Thyroid gland (tissue), 4 donors: Measurements from ENCODE around the gene THBS3. TPM values are rescaled to one million over a fixed set of nuclear protein-coding genes. Genes with fewer than 3 reads are reported as not detected.
"Not testable (repeated sequence)": the region's sequence is repeated elsewhere in the genome, so short reads cannot be mapped to it uniquely, and the experiment has no call there.

Experiments
- DNase-seq, 2 donors: peaks; one replicate each; pipeline ENCODE4 v3.0.0-alpha.2; 2019
- H3K27ac ChIP-seq, 3 donors: fragments of 200-600 bp; sonication (generic); 1 replicate in 2 of 3; 2 replicates in 1 of 3; pipeline ENCODE4 v1.5.1; 2016 to 2019; ENCODE audit warnings: mild to moderate bottlenecking in 1 of 3, moderate library complexity in 1 of 3
- H3K27me3 ChIP-seq: fragments of 200-600 bp; sonication (generic); one replicate; pipeline ENCODE4 v1.5.1; 2019
- H3K36me3 ChIP-seq, 2 donors: fragments of 200-600 bp; sonication (generic); one replicate each; pipeline ENCODE4 v1.5.1; 2016 to 2019
- H3K4me1 ChIP-seq, 2 donors: fragments of 200-600 bp; sonication (generic); one replicate each; pipeline ENCODE4 v1.5.1; 2017 to 2019
- H3K4me3 ChIP-seq, 3 donors: fragments of 200-600 bp; sonication (generic); replicated peaks in 1 of 3; 1 replicate in 2 of 3; 2 replicates in 1 of 3; pipeline ENCODE4 v1.5.1; 2016; ENCODE audit warnings: mild to moderate bottlenecking in 1 of 3
- H3K9me3 ChIP-seq: fragments of 200-600 bp; sonication (generic); one replicate; pipeline ENCODE4 v1.5.1; 2017
- CTCF ChIP-seq, 6 experiments: fragments of 200-600 bp in 3 of 6; fragments of 450-650 bp in 3 of 6; sonication (generic) in 3 of 6; IDR thresholded peaks; one replicate each; pipeline ENCODE4 v1.5.1; 2016 to 2019; ENCODE audit warnings: antibody characterized with exemption in 6 of 6, mild to moderate bottlenecking in 2 of 6, inconsistent platforms in 1 of 6, moderate library complexity in 1 of 6
- POLR2A ChIP-seq, 2 donors: fragments of 450-650 bp; IDR thresholded peaks; one replicate each; pipeline ENCODE4 v1.6.1; 2017; ENCODE audit warnings: antibody characterized with exemption in 2 of 2, mild to moderate bottlenecking in 2 of 2, moderate library complexity in 1 of 2
- WGBS, 2 donors: methylation state at CpG; one replicate each; pipeline ENCODE4 v1.1.5; 2017; 5-methylcytosine and 5-hydroxymethylcytosine counted together
- intact Hi-C: fragments of 100-400 bp; cut with DNase I; formaldehyde crosslinking; loops from one replicate; pipeline ENCODE4 v1.15.1; 2023
- microRNA counts, 2 donors: library from miRNA; unstranded; fragments of <30 nt; microRNA quantifications; one replicate each; lab custom pipeline; 2016 to 2017
- small RNA-seq: library from RNA; depleted of rRNA; stranded (forward); fragments of <200 nt; gene quantifications from one replicate; pipeline ENCODE3, GENCODE V24; 2016
- total RNA-seq, 4 donors: library from RNA; depleted of rRNA; stranded (reverse); fragments of >200 nt; gene quantifications; one replicate each; pipeline ENCODE4 v1.2.3, GENCODE V29; 2016

THBS3 gene
- total RNA-seq, 4 donors from 2014 or later = 8.5 to 25.7 (median 18.2) TPM

DNA sequence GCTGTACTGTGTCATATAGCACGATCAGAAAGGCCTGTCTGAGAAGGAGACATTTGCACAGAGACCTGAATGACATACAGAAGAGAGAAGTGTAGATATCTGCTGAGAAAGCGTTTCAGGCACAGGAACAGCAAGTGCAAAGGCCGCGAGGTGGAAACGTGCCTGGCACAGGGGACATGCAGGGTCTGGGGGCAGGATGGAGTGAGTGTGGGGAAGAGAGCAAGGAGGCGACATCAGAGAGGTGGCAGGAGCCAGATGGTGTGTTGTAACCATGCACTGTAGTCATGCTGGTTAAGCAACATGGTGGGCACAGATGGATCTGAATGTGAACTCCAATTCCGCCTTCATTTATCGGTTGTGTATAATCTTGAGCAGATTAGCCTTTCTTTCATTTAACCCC, 47.6 kb downstream of the THBS3 start:
- Histone ChIP-seq H3K27ac (no peak overlapping the region), H3K36me3 (no peaks in the 10 kb centered on the region), H3K4me1 (no peaks in the 10 kb centered on the region), H3K4me3 (no peak overlapping the region), H3K27me3 (no peaks in the 10 kb centered on the region), H3K9me3 (no peaks in the 10 kb centered on the region)
- 84% methylated on average over 8 of the region's 8 CpGs for WGBS, 2 donors
- intact Hi-C loops = no loop called here
- DNase-seq = no peak
- TF ChIP-seq CTCF (IDR thresholded peaks at IDR 0.05) = no peak

- no peaks in the 10 kb centered on the region for H3K36me3 ChIP-seq
- no peak overlapping the region for H3K27ac ChIP-seq
- H3K4me3 ChIP-seq = no peak overlapping the region
- no peak for DNase-seq
- no peaks in the 10 kb centered on the region for H3K4me1 ChIP-seq
- no peaks in the 10 kb centered on the region for H3K9me3 ChIP-seq
- no peaks in the 10 kb centered on the region for H3K27me3 ChIP-seq
- WGBS, 2 donors = 84 to 87% methylated on average over 1 of the region's 1 CpG
- no peak for TF ChIP-seq POLR2A (IDR thresholded peaks at IDR 0.05)
- no peak for TF ChIP-seq CTCF (IDR thresholded peaks at IDR 0.05)
- intact Hi-C loops = loop anchor here (5.0 kb wide), 1 partner anchor 52 kb away; no protein-coding TSS in a partner anchor
These were observed 48.7 kb downstream of the THBS3 start for GRCh38 chr1:155158991-155159390.

GRCh38 chr1:155155996-155156643, 51.6 kb downstream of the THBS3 start:
- not testable (repeated sequence) for H3K4me3 ChIP-seq, H3K4me1 ChIP-seq, H3K27me3 ChIP-seq, H3K27ac ChIP-seq, DNase-seq, H3K9me3 ChIP-seq, H3K36me3 ChIP-seq
- WGBS, 2 donors = 67 to 77% methylated on average over 3 of the region's 3 CpGs
- intact Hi-C loops = loop anchor here (5.0 kb wide), 1 partner anchor 49 kb away; no protein-coding TSS in a partner anchor

MicroRNAs encoded within 50 kb of the gene (microRNA counts, 767-probe panel; counts per million panel counts)
- 0 counts per million in 2 donors for microRNA hsa-miR-92b-3p (lab: Ali Mortazavi, UCI)

Small RNA genes lying within 50 kb of the gene (small RNA-seq; reads per million reads assigned to genes)
- not detected for gene HMGN2P18

Other genes with a start within 250 kb of the THBS3 start
- gene PYGO2, start 246.1 kb downstream of the THBS3 start, total RNA-seq = 10 to 100 TPM; 28.6 to 48.3 (median 42.9) TPM
- 100 to 1,000 TPM; 108 to 168 (median 123) TPM for gene SHC1, start 237.2 kb downstream of the THBS3 start, total RNA-seq
- 10 to 100 TPM; 14.3 to 29.5 (median 22.6) TPM for gene CKS1B, start 233.2 kb downstream of the THBS3 start, total RNA-seq
- gene FLAD1, start 224.6 kb downstream of the THBS3 start, total RNA-seq = 10 to 100 TPM; 24.1 to 39.3 (median 31.1) TPM
- not detected for gene LENEP, start 214.3 kb downstream of the THBS3 start, total RNA-seq
- 10 to 100 TPM; 35.7 to 89.8 (median 47.3) TPM for gene ZBTB7B, start 205.1 kb downstream of the THBS3 start, total RNA-seq
- gene DCST2, start 174.1 kb downstream of the THBS3 start, total RNA-seq = 1 to 10 TPM in 1 of 4 donors, under 1 TPM in 2, not detected in 1; 0.33 to 4.2 (median 0.50) TPM
- under 1 TPM in 1 of 4 donors, not detected in 3; 0.24 TPM for gene DCST1, start 174.1 kb downstream of the THBS3 start, total RNA-seq
- gene ADAM15, start 156.6 kb downstream of the THBS3 start, total RNA-seq = 10 to 100 TPM; 51.3 to 75.5 (median 65.6) TPM
- gene EFNA4, start 144.2 kb downstream of the THBS3 start, total RNA-seq = 10 to 100 TPM in 2 of 4 donors, 1 to 10 TPM in 2; 7.5 to 13.1 (median 9.9) TPM
- gene EFNA3, start 129.1 kb downstream of the THBS3 start, total RNA-seq = 1 to 10 TPM; 1.2 to 2.9 (median 2.0) TPM
- 100 to 1,000 TPM in 1 of 4 donors, 10 to 100 TPM in 3; 56.1 to 129 (median 83.1) TPM for gene EFNA1, start 80.0 kb downstream of the THBS3 start, total RNA-seq
- gene SLC50A1, start 72.0 kb downstream of the THBS3 start, total RNA-seq = 10 to 100 TPM; 30.9 to 42.2 (median 32.7) TPM
- gene DPM3, start 67.4 kb downstream of the THBS3 start, total RNA-seq = 100 to 1,000 TPM in 2 of 4 donors, 10 to 100 TPM in 2; 43.3 to 154 (median 94.8) TPM
- gene KRTCAP2, start 34.6 kb downstream of the THBS3 start, total RNA-seq = 100 to 1,000 TPM in 3 of 4 donors, 10 to 100 TPM in 1; 79.8 to 263 (median 162) TPM
- gene TRIM46, start 34.0 kb downstream of the THBS3 start, total RNA-seq = under 1 TPM in 1 of 4 donors, not detected in 3; 0.45 TPM
- 10 to 100 TPM; 37.9 to 75.5 (median 52.1) TPM for gene MTX1, start 798 bp upstream of the THBS3 start, total RNA-seq
- gene ENTREP3, start 47.6 kb upstream of the THBS3 start, total RNA-seq = 10 to 100 TPM in 1 of 4 donors, 1 to 10 TPM in 3; 5.6 to 12.0 (median 7.8) TPM
- gene SCAMP3, start 54.5 kb upstream of the THBS3 start, total RNA-seq = 10 to 100 TPM; 51.9 to 73.5 (median 62.7) TPM
- 10 to 100 TPM; 40.0 to 61.6 (median 56.2) TPM for gene CLK2, start 65.6 kb upstream of the THBS3 start, total RNA-seq
- 1 to 10 TPM; 1.5 to 2.9 (median 2.2) TPM for gene HCN3, start 69.6 kb upstream of the THBS3 start, total RNA-seq
- gene PKLR, start 93.5 kb upstream of the THBS3 start, total RNA-seq = not detected
- 100 to 1,000 TPM in 1 of 4 donors, 10 to 100 TPM in 3; 89.0 to 103 (median 98.9) TPM for gene FDPS, start 101.0 kb upstream of the THBS3 start, total RNA-seq
- 10 to 100 TPM; 14.9 to 20.1 (median 16.9) TPM for gene RUSC1, start 113.0 kb upstream of the THBS3 start, total RNA-seq